HCEC 1CT (cell line): ENCODE results near the gene CORO2A.

Experiments
- DNase-seq: peaks from one replicate; pipeline ENCODE4 v3.0.0-alpha.2; 2017

The CORO2A gene, protein sequence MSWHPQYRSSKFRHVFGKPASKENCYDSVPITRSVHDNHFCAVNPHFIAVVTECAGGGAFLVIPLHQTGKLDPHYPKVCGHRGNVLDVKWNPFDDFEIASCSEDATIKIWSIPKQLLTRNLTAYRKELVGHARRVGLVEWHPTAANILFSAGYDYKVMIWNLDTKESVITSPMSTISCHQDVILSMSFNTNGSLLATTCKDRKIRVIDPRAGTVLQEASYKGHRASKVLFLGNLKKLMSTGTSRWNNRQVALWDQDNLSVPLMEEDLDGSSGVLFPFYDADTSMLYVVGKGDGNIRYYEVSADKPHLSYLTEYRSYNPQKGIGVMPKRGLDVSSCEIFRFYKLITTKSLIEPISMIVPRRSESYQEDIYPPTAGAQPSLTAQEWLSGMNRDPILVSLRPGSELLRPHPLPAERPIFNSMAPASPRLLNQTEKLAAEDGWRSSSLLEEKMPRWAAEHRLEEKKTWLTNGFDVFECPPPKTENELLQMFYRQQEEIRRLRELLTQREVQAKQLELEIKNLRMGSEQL

GRCh38 chr9:98192503-98193335, at the start of gene CORO2A:
Gene CORO2A (minus strand): TSS chr9:98192637. CDS start chr9:98157660, 34,977 bp downstream.
- peak; percentile 37 for DNase-seq

DNA sequence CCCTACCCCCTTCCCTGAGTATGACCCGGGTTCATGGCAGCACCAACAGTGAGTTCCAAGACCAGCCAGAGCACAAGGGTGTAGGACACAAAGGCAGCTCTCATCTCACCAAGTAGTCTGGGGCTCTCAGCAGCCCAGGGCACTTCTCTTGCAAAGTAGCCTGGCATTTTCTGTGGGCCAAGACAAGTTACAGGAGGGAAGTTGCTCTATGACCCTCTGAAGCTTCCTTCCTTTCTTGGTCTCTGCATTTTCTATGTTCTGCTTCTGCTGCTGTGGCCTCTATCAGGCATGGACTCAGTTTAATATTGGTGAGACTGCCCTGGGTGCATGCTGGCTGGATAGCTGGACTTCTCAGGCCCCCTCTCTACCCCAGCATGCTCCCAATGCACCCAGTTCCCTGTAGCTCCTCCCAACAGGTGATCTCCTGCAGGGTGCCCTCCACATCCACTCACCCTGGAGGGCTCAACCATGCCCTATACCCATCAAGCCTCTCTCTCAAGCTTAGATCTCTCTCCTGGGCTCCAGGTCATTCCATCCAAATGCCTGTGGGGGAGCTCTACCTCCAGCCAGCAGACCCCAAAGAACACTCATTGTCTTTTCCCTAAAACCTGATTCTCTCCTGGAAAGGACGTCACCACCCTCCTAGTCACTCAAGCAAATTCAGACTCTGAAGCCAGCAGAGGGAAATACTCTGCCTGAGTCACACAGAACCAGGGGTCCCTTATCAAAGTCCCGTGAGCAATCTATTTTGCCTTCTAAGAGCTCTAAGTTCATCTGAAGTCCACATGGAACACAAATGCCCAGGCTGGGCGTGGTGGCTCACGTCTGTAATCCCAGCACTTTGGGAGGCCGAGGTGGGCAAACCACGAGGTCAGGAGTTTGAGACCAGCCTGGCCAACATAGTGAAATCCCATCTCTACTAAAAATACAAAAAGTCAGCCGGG, 49.2 kb upstream of the CORO2A start:
- DNase-seq = no peak

DNA sequence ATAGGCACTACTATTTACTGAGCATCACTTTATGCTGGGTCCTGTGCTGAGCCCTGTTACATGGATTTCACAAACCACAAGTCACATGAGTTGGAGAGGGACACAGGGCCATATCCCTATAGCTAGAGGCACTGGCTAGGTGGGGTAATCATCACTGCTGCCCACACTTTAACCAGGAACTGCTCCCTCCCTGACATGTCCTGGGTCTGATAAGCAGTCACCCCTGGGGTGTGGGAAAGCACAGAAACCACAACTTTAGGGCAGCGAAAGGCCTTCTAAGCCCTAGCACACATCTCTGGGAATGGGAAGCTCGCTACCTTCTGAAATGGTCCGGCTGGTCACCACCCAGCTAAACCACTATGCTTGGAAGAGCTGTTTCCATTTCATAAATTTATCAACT, 48.0 kb upstream of the CORO2A start:
- no peak for DNase-seq

DNA sequence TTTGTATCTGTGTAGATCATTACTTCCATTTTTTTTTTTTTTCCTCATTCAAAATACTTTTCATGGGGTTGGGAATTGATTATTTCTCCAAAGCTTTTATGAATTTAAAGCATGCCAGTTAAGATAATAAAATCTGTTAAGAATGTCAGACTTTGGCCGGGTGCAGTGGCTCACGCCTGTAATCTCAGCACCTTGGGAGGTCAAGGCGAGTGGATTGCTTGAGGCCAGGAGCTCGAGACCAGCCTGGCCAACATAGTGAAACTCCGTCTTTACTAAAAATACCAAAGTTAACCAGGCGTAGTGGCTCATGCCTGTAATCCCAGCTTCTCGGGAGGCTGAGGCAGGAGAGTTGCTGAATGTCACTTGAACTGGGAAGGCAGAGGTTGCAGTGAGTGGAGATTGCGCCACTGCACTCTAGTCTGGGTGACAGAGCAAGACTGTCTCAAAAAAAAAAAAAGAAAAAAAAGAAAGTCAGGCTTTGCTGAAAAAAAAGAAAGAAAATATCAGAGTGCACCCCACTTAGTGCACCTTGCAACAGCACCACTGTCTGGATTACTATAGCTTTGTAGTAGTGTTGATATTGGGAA, 44.6 kb upstream of the CORO2A start:
- DNase-seq = no peak

- no peak for DNase-seq
Measured at GRCh38 chr9:98235126-98235525, 42.7 kb upstream of the CORO2A start.

- no peak for DNase-seq
Measured at GRCh38 chr9:98234245-98234825, 41.9 kb upstream of the CORO2A start.

GRCh38 chr9:98232926-98233325, 40.5 kb upstream of the CORO2A start:
- no peak for DNase-seq

DNA sequence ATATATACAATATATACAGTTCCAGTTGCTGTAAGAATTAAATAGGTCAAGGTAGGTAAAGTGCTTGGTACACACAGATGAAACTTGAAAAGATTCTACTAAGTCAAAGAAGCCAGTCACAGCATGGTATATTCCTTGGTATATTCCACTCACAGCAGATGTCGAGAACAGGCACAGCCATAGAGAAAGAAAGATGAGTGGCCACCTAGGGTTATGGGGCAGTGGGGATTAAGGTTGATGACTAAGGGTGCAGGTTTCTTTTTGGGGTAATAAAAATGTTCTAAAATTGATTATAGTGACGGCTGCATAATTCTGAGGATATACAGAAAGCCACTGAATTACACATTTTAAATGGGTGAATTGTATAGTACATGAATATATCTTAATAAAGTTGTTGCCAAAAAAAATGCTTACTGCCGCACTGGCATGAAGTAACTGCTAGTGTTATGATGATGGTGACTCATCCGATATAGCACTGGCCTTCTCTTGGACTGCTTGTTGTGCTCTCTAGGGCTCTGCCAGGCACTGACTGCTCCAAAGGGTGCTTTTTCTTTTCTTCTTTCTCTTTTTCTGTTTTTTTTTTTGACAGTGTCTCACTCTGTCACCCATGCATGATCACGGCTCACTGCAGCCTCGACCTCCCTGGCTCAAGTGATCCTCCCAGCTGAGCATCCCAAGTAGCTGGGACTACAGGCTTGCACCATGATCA, 39.5 kb upstream of the CORO2A start:
- peak; percentile 89 for DNase-seq

DNA sequence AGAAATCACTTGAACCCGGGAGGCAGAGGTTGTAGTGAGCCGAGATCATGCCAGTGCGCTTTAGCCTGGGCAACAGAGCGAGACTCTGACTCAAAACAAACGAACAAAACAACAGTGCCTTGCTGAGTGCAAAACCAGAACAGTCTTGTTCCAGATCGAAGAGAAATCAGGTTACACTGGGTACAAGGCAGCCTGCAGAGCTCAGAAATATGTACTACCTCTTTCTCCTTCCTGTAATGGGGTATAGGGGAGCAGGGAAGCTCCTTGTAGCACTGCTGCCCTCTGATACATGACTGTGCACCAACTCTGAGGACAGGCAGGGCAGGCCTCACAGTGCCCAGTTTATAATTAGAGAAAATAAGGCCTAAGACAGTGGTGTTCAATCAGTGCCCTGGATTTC, 38.4 kb upstream of the CORO2A start:
- DNase-seq = no peak

DNA sequence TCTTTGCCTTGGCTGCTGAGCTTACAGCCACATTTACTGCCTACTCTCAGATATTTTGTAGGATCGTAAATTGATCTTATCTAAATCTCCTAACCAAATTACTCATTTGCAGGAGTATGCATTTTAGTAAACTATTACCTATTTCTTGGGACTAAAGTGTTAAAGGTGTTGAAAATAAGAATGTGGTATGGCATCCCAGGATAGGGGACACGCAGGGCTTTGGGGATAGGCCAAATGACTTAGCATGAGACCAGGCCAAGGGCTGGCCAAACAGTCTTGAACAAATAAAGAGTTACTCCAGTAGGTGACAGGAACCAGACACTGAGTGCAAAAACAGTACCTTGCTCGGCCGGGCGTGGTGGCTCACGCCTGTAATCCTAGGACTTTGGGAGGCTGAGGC, 37.9 kb upstream of the CORO2A start:
- DNase-seq = no peak

- DNase-seq = no peak
Measured at GRCh38 chr9:98229620-98230019, 37.2 kb upstream of the CORO2A start.

DNA sequence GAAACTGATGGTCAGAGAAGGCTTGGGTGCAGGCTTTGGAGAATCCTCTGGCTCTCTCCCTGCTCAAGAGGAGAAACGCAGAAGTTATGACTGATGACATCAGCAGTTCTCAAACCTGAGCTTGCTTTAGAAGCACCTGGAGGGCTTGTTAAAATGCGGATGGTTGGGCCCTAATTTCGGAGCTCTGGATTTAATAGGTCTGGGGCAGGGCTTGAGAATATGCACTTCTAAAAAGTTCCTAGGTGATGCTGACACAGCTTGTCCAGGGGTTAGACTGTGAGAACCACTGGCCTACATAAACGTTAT, 36.6 kb upstream of the CORO2A start:
- DNase-seq = no peak

DNA sequence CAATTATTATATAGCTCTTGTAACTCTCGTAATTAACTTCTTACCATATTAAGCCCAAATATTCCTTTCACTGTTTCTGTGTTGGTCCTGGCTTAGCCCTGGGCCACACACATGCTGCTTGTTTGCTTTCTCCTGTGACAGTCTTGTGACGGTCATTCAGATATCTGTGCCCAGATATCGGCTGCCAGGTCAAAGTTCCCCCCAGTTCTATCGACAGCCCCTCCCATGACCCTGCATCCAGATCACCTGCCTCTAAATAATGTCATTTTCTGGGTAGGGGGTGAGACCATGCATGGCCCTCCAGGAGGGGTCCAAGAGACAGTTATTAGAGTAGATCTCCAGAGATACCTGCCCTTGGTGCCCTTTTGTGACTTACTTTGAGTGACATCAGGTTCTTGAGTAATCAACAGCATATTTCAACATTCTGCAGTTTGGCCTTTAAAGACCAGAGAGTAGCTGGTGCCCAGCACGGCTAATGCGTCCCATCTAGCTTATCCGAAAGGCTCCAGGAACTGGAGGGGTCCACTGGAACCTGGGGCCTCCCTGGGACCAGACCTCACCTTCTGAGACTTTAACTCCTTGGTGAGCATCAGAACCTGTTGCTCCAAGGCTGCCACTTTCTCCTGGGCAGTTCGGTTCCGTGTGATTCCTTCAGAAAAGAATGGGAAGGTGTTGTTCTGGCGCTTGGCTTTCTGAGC, 36.1 kb upstream of the CORO2A start:
- no peak for DNase-seq

GRCh38 chr9:98227883-98228282, 35.4 kb upstream of the CORO2A start:
- no peak for DNase-seq

- no peak for DNase-seq
Measured at GRCh38 chr9:98226957-98227356, 34.5 kb upstream of the CORO2A start.

- DNase-seq = peak; percentile 69
Measured at GRCh38 chr9:98226516-98226915, 34.1 kb upstream of the CORO2A start.

DNA sequence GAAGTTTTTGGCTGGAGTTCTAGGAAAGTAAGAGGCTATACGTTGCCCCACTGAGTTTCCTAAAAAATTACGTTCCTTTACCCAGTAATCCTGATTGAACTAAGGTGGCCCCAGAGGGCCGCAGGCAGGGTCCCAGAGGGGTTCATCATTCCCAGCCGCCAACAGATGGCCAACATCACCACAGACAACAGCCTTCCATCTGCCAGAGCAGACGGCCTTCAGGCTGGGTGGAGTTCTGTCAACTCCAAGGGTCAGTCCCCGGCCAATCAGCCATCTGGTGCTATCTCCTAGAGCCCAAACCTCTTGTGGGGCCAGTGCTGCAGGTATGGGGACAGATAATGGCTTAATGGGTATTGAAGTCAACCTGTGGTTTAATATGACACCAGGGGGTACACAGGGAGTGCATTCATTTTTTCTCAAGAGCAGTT, 32.6 kb upstream of the CORO2A start:
- DNase-seq = no peak

GRCh38 chr9:98222885-98223691, 30.7 kb upstream of the CORO2A start:
- peak; percentile 99 for DNase-seq

- no peak for DNase-seq
Measured at GRCh38 chr9:98220911-98221310, 28.5 kb upstream of the CORO2A start.
